Activated naive CD4-positive, alpha-beta T cell treated with anti-CD3 and anti-CD28 coated beads, Interleukin-2, amount 10 ng/mL, durations not matched to agents 7 days and 5 days (primary cell): ENCODE measurements around the gene KMT2C.
"Not testable (repeated sequence)": the region's sequence is repeated elsewhere in the genome, so short reads cannot be mapped to it uniquely, and the experiment has no call there.

Source experiments
- CTCF ChIA-PET: fragments of 350-600 bp; sonication (Branson Sonifier 250); formaldehyde crosslinking; loops from one replicate; lab custom pipeline; 2021; ENCODE audit warnings: antibody characterized with exemption; lab: Charles Lee
- DNase-seq: peaks from one replicate; pipeline ENCODE4 v3.0.0-alpha.2; 2020
- H3K27ac Mint-ChIP-seq: one replicate; pipeline ENCODE4 v1.8.0; 2021; ENCODE audit warnings: mild to moderate bottlenecking, moderate library complexity, mixed read lengths
- H3K27me3 Mint-ChIP-seq: one replicate; pipeline ENCODE4 v1.8.0; 2021; ENCODE audit warnings: mild to moderate bottlenecking, mixed read lengths
- H3K36me3 Mint-ChIP-seq: one replicate; pipeline ENCODE4 v1.8.0; 2021; ENCODE audit warnings: mixed read lengths
- H3K4me1 Mint-ChIP-seq: one replicate; pipeline ENCODE4 v1.8.0; 2021; ENCODE audit warnings: mixed read lengths
- H3K4me3 Mint-ChIP-seq: one replicate; pipeline ENCODE4 v1.8.0; 2021; ENCODE audit warnings: mild to moderate bottlenecking, moderate library complexity, mixed read lengths
- H3K9me3 Mint-ChIP-seq: one replicate; pipeline ENCODE4 v1.8.0; 2021; ENCODE audit warnings: mixed read lengths

The KMT2C gene

DNA sequence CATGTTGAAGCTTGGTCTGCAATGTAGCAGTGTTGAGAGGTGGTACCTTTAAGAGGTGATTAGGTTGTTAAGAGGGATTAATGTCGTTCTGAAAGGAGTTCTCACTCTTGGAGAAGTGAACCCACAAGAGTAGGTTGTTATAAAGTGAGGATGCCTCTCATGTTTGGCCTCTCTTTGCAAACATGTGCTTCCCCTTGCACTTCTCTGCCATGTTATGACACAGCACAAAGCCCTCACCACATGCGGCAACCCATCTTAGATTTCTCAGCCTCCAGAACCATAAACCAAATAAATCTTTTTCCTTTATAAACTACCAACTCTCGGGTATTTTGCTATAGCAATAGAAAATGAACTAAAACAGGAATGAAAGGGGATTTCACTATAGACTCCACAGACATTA, 66.3 kb downstream of the KMT2C start:
- peaks cover 16% of the 10 kb centered on the region for H3K36me3 Mint-ChIP-seq
- H3K27ac Mint-ChIP-seq = no peak overlapping the region
- peaks cover 8% of the 10 kb centered on the region for H3K4me1 Mint-ChIP-seq
- CTCF ChIA-PET = no interaction called here
- H3K27me3 Mint-ChIP-seq = no peaks in the 10 kb centered on the region
- no peak overlapping the region for H3K4me3 Mint-ChIP-seq
- H3K9me3 Mint-ChIP-seq = peaks cover 13% of the 10 kb centered on the region
- no peak for DNase-seq

DNA sequence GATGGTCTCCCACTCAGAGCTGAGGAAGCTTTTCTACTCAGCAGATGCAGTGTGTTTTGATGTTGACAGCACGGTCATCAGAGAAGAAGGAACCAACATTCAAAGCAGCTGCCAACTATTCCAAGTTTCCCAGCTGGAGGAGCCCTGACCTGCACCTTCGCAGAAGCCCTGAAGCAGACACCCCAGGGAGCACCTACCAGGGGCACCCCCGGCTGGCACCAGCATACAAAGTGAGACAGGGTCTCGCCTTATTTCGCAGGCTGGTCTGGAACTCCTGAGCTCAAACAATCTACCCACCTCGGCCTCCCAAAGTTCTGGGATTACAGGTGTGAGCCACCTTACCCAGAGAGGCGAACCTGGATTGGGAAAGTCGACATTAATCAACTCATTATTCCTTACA, 68.6 kb downstream of the KMT2C start:
- CTCF ChIA-PET = no interaction called here

DNA sequence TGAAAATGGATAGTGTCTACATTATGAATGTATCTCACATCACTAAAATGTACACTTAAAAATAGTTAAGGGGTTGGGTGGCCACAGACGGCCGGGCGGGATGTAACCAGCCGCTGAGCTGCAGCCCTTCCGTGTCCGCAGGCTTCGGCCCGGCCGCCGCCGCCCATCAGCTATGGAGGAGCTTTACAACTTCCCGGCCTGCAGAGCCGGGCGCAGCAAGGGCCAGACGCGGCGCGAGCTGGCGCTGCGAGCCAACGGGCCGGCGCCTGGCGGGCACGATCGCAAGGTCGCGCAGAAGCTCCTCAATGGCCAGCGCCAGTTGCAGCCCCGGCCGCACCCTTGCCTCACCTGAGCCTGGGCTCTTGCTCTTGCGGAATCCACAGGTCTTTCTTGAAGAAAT, 69.1 kb downstream of the KMT2C start:
- Mint-ChIP-seq H3K27ac (no peak overlapping the region), H3K9me3 (peaks cover 4% of the 10 kb centered on the region), H3K36me3 (peaks cover 16% of the 10 kb centered on the region), H3K27me3 (no peaks in the 10 kb centered on the region), H3K4me3 (no peak overlapping the region), H3K4me1 (peaks cover 16% of the 10 kb centered on the region)
- no peak for DNase-seq
- CTCF ChIA-PET = no interaction called here

More for the DNA sequence above, 68.6 kb downstream of the KMT2C start:
- Mint-ChIP-seq H3K9me3 (peaks cover 8% of the 10 kb centered on the region), H3K4me3 (no peak overlapping the region), H3K27me3 (no peaks in the 10 kb centered on the region), H3K36me3 (peaks cover 18% of the 10 kb centered on the region), H3K27ac (no peak overlapping the region), H3K4me1 (peaks cover 16% of the 10 kb centered on the region)
- DNase-seq = no peak

DNA sequence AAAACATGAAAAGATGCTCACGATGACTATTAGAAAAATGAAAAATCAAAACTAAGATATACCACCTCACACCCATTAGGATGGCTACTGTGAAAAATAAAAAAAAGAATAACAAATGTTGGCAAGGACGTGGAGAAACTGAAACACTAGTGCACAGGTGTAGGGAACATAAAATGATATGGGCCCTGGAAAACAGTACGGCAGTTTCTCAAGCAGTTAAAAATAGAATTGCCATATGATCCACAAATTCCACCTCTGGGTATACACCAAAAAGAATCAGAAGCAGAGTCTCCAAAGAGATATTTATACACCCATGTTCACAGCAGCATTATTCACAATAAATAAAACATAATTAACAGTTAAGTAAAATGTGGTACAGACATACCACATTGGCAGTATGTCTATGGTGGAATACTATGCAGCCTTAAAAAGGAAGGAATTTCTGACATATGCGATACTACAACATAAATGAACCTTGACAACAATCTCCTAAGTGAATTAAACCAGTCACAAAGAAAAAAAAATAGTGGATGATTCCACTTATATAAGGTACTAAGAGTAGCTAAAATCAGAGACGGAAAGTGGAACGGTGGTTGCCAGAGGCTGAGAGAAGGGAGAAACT, 69.7 kb downstream of the KMT2C start:
- Mint-ChIP-seq H3K36me3 (peaks cover 14% of the 10 kb centered on the region), H3K27ac (no peak overlapping the region), H3K4me1 (peaks cover 14% of the 10 kb centered on the region), H3K9me3 (peaks cover 2% of the 10 kb centered on the region), H3K4me3 (no peak overlapping the region), H3K27me3 (no peaks in the 10 kb centered on the region)
- CTCF ChIA-PET = no interaction called here
- DNase-seq = no peak

DNA sequence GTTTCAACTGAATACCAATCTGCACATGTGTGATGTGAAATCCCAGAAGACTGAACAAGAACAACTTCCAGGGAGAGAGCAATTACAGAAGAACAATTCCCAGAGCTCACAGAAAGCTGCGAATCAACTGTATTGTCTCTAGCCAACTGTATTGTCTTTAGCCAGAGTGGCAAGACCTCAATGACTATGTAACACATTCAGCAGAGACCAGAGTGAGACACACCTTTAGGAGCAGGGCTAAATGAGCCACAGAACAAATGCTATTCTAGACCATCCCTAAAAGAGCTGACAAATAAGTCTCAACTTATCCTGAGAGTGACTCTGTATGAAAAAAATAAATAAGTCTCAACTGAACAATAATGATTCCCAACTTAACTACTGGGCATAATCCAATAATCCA, 72.0 kb downstream of the KMT2C start:
- no peak for DNase-seq
- no peak overlapping the region for H3K4me3 Mint-ChIP-seq
- peaks cover 14% of the 10 kb centered on the region for H3K36me3 Mint-ChIP-seq
- CTCF ChIA-PET = interaction anchor here (1.3 kb wide), 1 partner anchor 10 kb away, joined by 3 read pairs; no protein-coding TSS in a partner anchor
- H3K27me3 Mint-ChIP-seq = no peaks in the 10 kb centered on the region
- H3K4me1 Mint-ChIP-seq = peaks cover 10% of the 10 kb centered on the region
- peaks cover 2% of the 10 kb centered on the region for H3K9me3 Mint-ChIP-seq
- no peak overlapping the region for H3K27ac Mint-ChIP-seq

DNA sequence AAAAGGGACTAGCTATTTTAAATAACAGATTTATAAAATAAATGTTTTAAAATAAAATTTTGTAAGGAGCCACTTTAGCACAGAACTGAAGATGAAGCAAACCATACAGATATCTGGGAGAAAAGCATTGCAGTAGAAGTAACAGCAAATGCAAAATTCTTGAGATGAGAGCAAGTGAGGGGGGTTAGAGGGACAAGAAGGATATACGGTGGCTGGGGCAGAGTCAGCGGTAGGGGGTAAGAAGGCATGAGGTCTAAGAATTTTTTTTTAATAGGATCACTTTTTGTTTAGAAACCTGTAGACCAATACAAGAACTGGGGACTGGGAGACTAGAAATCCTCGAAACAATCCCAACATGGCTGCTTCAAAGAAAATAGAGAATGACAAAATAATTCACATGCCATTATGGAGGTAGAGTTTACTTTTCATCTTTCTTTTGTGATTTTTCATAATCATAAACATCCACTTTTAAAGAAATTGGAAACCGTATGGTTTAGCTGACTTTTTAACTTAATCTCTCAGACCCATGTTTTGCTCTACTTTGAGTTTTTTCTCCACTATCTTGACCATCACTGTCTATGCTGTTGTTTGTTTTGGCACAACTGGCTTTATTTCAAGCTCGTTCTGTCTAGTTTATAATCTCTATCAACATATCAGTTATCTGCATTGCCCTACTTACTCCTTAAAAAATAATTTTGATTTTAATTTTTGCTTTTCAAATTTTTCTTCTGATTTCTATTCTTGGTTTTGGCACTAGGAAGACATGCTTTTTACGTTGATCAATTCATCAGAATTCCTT, 73.5 kb downstream of the KMT2C start:
- peaks cover 2% of the 10 kb centered on the region for H3K9me3 Mint-ChIP-seq
- DNase-seq = no peak
- peaks cover 10% of the 10 kb centered on the region for H3K4me1 Mint-ChIP-seq
- no peak overlapping the region for H3K4me3 Mint-ChIP-seq
- CTCF ChIA-PET = no interaction called here
- no peak overlapping the region for H3K27ac Mint-ChIP-seq
- H3K27me3 Mint-ChIP-seq = no peaks in the 10 kb centered on the region
- peaks cover 12% of the 10 kb centered on the region for H3K36me3 Mint-ChIP-seq

DNA sequence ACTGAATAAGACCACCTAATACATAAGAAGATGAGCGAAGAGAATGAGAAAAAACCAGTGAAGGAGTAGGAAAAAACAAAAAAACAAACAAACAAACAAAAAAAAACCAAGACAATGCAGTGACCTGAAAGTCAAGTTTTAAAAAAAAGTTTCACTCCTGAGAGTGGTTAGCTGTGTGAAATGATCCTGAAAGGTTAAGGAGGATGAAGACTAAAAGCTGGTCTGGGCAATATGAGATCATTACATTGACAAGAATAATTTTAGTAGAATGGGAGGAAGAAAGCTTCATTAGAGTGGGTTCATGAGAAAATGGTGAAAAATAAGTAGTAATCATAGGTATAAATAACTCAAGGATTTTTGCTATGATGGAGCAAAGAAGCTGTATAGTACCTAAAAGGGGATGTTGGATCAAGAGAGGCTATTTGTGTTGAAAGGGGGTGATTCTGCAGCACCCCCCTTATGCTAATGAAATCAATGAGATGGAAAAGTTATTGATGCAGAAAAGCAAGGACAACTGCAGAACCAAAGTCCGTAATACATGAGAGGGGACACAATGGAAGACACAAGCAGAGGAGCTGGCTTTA, 80.2 kb downstream of the KMT2C start:
- H3K9me3 Mint-ChIP-seq = peaks cover 5% of the 10 kb centered on the region
- CTCF ChIA-PET = interaction anchor here (1.2 kb wide), 1 partner anchor 19 kb away, joined by 4 read pairs; no protein-coding TSS in a partner anchor
- H3K4me1 Mint-ChIP-seq = no peaks in the 10 kb centered on the region
- H3K27ac Mint-ChIP-seq = no peak overlapping the region
- no peak for DNase-seq
- H3K4me3 Mint-ChIP-seq = no peak overlapping the region
- peaks cover 44% of the 10 kb centered on the region for H3K36me3 Mint-ChIP-seq
- no peaks in the 10 kb centered on the region for H3K27me3 Mint-ChIP-seq

DNA sequence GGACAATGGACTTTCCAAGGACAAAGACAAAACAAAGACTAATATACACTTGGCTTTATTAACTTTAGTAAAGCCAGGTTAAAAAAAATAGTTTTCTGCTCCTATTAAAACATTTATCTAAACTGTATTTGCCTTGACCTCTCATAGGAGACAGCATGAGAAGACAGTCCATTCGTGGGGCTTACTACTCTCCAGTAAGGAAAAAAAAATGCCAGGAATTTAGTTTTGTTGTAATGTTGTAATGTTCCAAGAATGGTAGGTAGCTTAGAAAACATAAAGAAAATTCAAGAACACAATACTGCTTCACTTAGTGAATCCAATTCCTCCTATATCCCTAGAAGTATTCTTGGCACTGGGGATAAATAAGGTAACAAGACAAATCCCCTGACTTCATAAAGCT, 81.7 kb downstream of the KMT2C start:
- Mint-ChIP-seq H3K27me3 (no peaks in the 10 kb centered on the region), H3K36me3 (peaks cover 51% of the 10 kb centered on the region), H3K4me1 (no peaks in the 10 kb centered on the region), H3K9me3 (peaks cover 6% of the 10 kb centered on the region), H3K4me3 (no peak overlapping the region), H3K27ac (no peak overlapping the region)
- CTCF ChIA-PET = interaction anchor here (1.3 kb wide), 1 partner anchor 10 kb away, joined by 3 read pairs; no protein-coding TSS in a partner anchor
- DNase-seq = no peak

DNA sequence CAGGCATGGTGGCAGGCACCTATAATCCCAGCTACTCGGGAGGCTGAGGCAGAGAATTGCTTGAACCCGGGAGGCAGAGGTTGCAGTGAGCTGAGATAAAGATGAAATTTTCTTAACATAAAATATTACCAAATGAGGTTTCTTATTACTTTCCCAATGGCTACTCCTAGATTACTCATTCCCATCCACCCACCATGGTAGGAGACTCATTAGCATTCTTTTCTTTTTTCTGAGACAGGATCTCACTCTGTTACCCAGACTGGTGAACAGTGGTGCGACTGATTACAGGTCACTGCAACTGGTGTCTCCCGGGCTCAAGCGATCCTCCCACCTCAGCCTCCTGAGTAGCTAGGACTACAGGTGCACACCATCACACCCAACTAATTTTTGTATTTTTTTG, 82.5 kb downstream of the KMT2C start:
- Mint-ChIP-seq H3K9me3 (peaks cover 12% of the 10 kb centered on the region), H3K36me3 (peaks cover 57% of the 10 kb centered on the region)
- not testable (repeated sequence) for DNase-seq, H3K27ac Mint-ChIP-seq, H3K27me3 Mint-ChIP-seq, H3K4me1 Mint-ChIP-seq, H3K4me3 Mint-ChIP-seq
- CTCF ChIA-PET = interaction anchor here (1.3 kb wide), 1 partner anchor 11 kb away, joined by 3 read pairs; no protein-coding TSS in a partner anchor

DNA sequence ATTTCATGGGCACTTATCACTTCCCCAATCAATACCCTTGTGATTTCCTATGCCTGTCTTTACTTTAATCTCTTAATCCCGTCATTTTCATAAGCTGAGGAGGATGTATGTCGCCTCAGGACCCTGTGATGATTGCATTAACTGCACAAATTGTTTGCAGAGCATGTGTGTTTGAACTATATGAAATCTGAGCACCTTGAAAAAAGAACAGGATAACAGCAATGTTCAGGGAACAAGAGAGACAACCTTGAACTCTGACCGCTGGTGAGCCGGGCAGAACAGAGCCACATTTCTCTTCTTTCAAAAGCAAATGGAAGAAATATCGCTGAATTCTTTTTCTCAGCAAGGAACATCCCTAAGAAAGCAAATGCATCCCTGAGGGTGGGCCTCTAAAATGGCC, 84.1 kb downstream of the KMT2C start:
- H3K4me3 Mint-ChIP-seq, H3K27me3 Mint-ChIP-seq, DNase-seq, CTCF ChIA-PET, H3K27ac Mint-ChIP-seq, H3K4me1 Mint-ChIP-seq: not testable (repeated sequence)
- peaks cover 12% of the 10 kb centered on the region for H3K9me3 Mint-ChIP-seq
- H3K36me3 Mint-ChIP-seq = peaks cover 68% of the 10 kb centered on the region

DNA sequence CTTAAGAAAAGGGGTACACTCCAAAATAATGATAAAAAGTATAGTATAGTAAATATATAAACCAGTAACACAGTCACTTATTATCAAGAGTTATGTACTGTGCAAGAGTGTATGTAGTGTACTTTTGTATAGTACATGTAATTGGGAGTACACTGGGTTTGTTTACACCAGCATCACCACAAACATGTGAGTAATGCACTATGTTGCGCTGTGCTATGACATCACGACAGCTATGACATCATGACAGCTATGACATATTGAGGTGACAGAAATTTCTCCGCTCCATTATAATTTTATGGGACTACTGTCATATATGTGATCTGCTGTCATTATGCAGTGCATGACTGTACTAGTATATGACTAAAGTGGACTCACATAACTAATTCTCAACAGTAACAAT, 84.6 kb downstream of the KMT2C start:
- no peak for DNase-seq
- peaks cover 68% of the 10 kb centered on the region for H3K36me3 Mint-ChIP-seq
- peaks cover 12% of the 10 kb centered on the region for H3K9me3 Mint-ChIP-seq
- H3K27me3 Mint-ChIP-seq = no peaks in the 10 kb centered on the region
- H3K4me3 Mint-ChIP-seq = no peak overlapping the region
- H3K27ac Mint-ChIP-seq = no peak overlapping the region
- no peaks in the 10 kb centered on the region for H3K4me1 Mint-ChIP-seq
- CTCF ChIA-PET = no interaction called here

DNA sequence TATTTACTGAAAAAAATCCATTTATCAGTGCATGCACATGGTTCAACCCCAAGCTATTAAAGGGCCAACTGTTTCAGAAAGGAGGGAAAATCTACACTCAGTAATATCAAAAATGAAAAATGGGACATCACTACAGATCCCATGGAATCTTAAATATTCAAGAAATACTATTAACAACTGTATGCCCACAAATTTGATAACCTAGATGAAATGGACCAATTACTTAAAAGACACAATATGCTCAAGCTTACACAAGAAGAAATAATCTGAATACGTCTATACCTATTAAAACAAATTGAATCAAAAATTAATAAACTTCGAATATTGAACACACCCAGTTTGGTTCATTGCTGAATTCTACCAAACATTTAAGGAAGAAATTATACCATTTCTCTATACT, 87.9 kb downstream of the KMT2C start:
- CTCF ChIA-PET = interaction anchor here (2.7 kb wide), 1 partner anchor 11 kb away, joined by 14 read pairs; no protein-coding TSS in a partner anchor
- H3K27me3 Mint-ChIP-seq = no peaks in the 10 kb centered on the region
- no peak overlapping the region for H3K27ac Mint-ChIP-seq
- no peak overlapping the region for H3K4me3 Mint-ChIP-seq
- no peaks in the 10 kb centered on the region for H3K4me1 Mint-ChIP-seq
- H3K9me3 Mint-ChIP-seq = peaks cover 12% of the 10 kb centered on the region
- no peak for DNase-seq
- H3K36me3 Mint-ChIP-seq = peaks cover 46% of the 10 kb centered on the region

DNA sequence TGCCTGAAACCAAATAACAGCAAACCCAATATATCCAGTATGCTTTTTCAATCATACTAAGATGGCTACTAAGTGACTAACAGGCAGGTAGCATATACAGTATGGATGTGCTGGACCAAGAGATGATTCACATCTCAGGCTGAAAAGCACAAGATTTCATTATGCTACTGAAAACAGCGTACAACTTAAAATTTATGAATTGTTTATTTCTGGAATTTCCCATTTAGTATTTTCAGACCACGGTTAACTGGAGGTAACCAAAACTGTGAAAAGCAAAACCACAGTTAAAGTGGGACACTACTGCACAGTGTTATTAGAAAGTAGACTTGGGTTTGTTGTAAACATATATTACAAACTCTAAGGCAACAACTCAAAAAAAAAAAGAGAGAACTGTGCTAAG, 91.5 kb downstream of the KMT2C start:
- Mint-ChIP-seq H3K4me1 (no peaks in the 10 kb centered on the region), H3K27me3 (no peaks in the 10 kb centered on the region), H3K4me3 (no peak overlapping the region), H3K36me3 (peaks cover 26% of the 10 kb centered on the region), H3K27ac (no peak overlapping the region), H3K9me3 (peaks cover 7% of the 10 kb centered on the region)
- CTCF ChIA-PET = no interaction called here
- DNase-seq = no peak

DNA sequence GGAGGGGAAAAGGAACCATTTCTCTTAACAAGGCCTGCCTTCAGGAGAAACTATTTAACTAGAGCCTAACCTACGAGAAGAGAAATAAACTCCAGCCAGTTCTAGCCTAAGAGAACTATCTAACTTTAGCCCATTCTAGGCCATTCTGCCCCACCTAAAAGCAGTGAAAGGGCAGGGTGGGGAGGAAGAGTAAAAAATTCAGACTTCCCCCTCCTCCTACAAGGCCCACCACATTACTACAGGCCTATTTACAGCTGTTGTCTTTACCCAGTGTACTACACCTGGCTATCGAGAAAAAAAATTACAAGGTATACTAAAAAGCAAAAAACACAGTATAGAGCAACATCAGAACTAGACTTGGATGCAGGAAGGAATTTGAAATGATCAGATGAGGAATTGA, 93.0 kb downstream of the KMT2C start:
- no peaks in the 10 kb centered on the region for H3K27me3 Mint-ChIP-seq
- H3K4me3 Mint-ChIP-seq = no peak overlapping the region
- peaks cover 14% of the 10 kb centered on the region for H3K36me3 Mint-ChIP-seq
- DNase-seq = no peak
- no peaks in the 10 kb centered on the region for H3K4me1 Mint-ChIP-seq
- no peak overlapping the region for H3K27ac Mint-ChIP-seq
- CTCF ChIA-PET = no interaction called here
- no peaks in the 10 kb centered on the region for H3K9me3 Mint-ChIP-seq

DNA sequence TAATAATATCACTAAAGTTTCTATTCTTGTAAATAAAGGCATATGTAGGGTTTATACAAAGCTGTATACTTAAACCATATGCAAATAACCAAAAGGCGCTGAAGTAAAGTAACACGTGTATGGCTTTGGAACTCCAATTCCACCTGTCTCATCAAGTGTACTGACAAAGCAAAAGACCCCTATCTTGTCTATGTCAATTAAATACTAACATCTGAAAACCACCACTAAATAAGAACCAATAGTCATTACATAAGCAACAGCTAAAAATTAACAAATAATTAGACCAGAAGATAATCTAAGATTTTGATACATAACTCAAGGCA, 93.9 kb downstream of the KMT2C start:
- Mint-ChIP-seq H3K9me3 (no peaks in the 10 kb centered on the region), H3K27me3 (no peaks in the 10 kb centered on the region), H3K4me1 (peaks cover 7% of the 10 kb centered on the region), H3K4me3 (no peak overlapping the region), H3K27ac (no peak overlapping the region), H3K36me3 (peaks cover 7% of the 10 kb centered on the region)
- DNase-seq = no peak
- CTCF ChIA-PET = no interaction called here
